Measurements from ENCODE around the gene PPP2R3A.

PPP2R3A gene

GRCh38 chr3:135944831-135945230 is 20.7 kb upstream of the PPP2R3A start:
- no peak for ATAC-seq (ENCODE audit: insufficient read depth, low read depth)
- Histone ChIP-seq H4K20me1 (ENCODE audit: insufficient read depth, low read length) (no peaks in the 10 kb centered on the region), H2AFZ (ENCODE audit: low read depth, low read length) (no peak overlapping the region), H3K4me2 (ENCODE audit: insufficient read depth, low read length) (no peak overlapping the region), H3K4me1 (ENCODE audit: insufficient read depth, low read length) (no peaks in the 10 kb centered on the region), H3K9ac (ENCODE audit: low read depth, low read length) (no peak overlapping the region), H3K27me3 (ENCODE audit: insufficient read depth, low read length, poor library complexity) (no peaks in the 10 kb centered on the region), H3K36me3 (ENCODE audit: insufficient read depth, low read length) (no peaks in the 10 kb centered on the region), H3K9me3 (ENCODE audit: insufficient read depth, low read length, severe bottlenecking) (no peaks in the 10 kb centered on the region), H3K27ac (ENCODE audit: low read length) (no peak overlapping the region), H3K4me3 (ENCODE audit: low read depth in 1 of 2, low read length in 2 of 2) (no peak overlapping the region), H3K79me2 (ENCODE audit: insufficient read depth, low read length) (no peaks in the 10 kb centered on the region)
- no peak for DNase-seq
- TF ChIP-seq EZH2 (IDR thresholded peaks at IDR 0.05; ENCODE audit: borderline replicate concordance, low read depth, low read length, severe bottlenecking) (no peak), CTCF (IDR thresholded peaks at IDR 0.05; ENCODE audit: borderline replicate concordance, extremely low read depth, low read length, poor library complexity, severe bottlenecking) (no peak)

GRCh38 chr3:135950941-135951340 is 14.6 kb upstream of the PPP2R3A start:
- TF ChIP-seq EZH2 (IDR thresholded peaks at IDR 0.05; ENCODE audit: borderline replicate concordance, low read depth, low read length, severe bottlenecking) (no peak), CTCF (IDR thresholded peaks at IDR 0.05; ENCODE audit: borderline replicate concordance, extremely low read depth, low read length, poor library complexity, severe bottlenecking) (no peak)
- H3K79me2 ChIP-seq (ENCODE audit: insufficient read depth, low read length) = no peaks in the 10 kb centered on the region
- DNase-seq (no peak), ATAC-seq (ENCODE audit: insufficient read depth, low read depth) (no peak)
- no peaks in the 10 kb centered on the region for H3K4me1 ChIP-seq (ENCODE audit: insufficient read depth, low read length)
- no peak overlapping the region for H3K4me3 ChIP-seq (ENCODE audit: low read depth in 1 of 2, low read length in 2 of 2)
- no peak overlapping the region for H3K27ac ChIP-seq (ENCODE audit: low read length)
- no peak overlapping the region for H3K9ac ChIP-seq (ENCODE audit: low read depth, low read length)
- no peaks in the 10 kb centered on the region for H3K36me3 ChIP-seq (ENCODE audit: insufficient read depth, low read length)
- peaks cover 2% of the 10 kb centered on the region for H3K27me3 ChIP-seq (ENCODE audit: insufficient read depth, low read length, poor library complexity)
- no peaks in the 10 kb centered on the region for H3K9me3 ChIP-seq (ENCODE audit: insufficient read depth, low read length, severe bottlenecking)
- no peak overlapping the region for H2AFZ ChIP-seq (ENCODE audit: low read depth, low read length)
- no peaks in the 10 kb centered on the region for H4K20me1 ChIP-seq (ENCODE audit: insufficient read depth, low read length)
- no peak overlapping the region for H3K4me2 ChIP-seq (ENCODE audit: insufficient read depth, low read length)

- Histone ChIP-seq H3K79me2 (ENCODE audit: insufficient read depth, low read length) (no peaks in the 10 kb centered on the region), H3K36me3 (ENCODE audit: insufficient read depth, low read length) (no peaks in the 10 kb centered on the region), H4K20me1 (ENCODE audit: insufficient read depth, low read length) (no peaks in the 10 kb centered on the region), H3K4me3 (ENCODE audit: low read depth in 1 of 2, low read length in 2 of 2) (no peak overlapping the region), H3K27ac (ENCODE audit: low read length) (no peak overlapping the region), H3K9ac (ENCODE audit: low read depth, low read length) (no peak overlapping the region), H3K27me3 (ENCODE audit: insufficient read depth, low read length, poor library complexity) (no peaks in the 10 kb centered on the region), H3K4me1 (ENCODE audit: insufficient read depth, low read length) (no peaks in the 10 kb centered on the region), H2AFZ (ENCODE audit: low read depth, low read length) (no peak overlapping the region), H3K9me3 (ENCODE audit: insufficient read depth, low read length, severe bottlenecking) (no peaks in the 10 kb centered on the region), H3K4me2 (ENCODE audit: insufficient read depth, low read length) (no peak overlapping the region)
- no peak for ATAC-seq (ENCODE audit: insufficient read depth, low read depth)
- TF ChIP-seq EZH2 (IDR thresholded peaks at IDR 0.05; ENCODE audit: borderline replicate concordance, low read depth, low read length, severe bottlenecking) = no peak
- TF ChIP-seq CTCF (IDR thresholded peaks at IDR 0.05; ENCODE audit: borderline replicate concordance, extremely low read depth, low read length, poor library complexity, severe bottlenecking) = no peak
- DNase-seq = no peak
Measured at GRCh38 chr3:135964160-135964955, 1.2 kb upstream of the PPP2R3A start.
